ENCODE measurements around the gene BICC1.

BICC1 gene

DNA sequence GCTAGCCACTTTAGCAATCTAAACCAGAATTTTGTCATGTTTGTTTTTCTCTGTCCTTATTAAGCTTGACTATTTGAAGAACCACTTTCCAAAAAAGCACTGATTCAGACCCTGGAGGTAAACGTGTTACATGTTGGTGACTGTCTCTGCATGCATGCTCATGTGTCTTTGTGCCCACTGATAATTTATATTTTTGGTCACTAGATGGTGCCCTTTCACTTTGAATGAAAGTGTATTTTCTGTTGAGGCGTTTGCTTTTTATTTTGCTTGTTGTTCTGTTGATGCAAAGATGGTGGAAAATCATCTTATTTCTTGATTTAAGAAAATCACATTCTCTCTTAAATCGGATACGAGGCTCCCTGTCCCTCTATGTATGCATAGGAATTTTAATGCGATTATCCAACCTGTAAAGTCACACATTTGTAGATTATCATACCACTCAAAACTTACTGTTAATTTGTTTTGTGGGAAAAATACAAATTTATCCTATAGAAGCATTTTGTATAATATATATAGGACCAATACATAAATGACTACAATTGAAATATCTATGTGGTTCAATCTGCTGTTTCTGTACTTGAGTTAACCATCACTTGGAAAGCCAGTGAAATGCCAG is 269.3 kb downstream of the BICC1 start:
- in situ Hi-C loops (cut with MboI; ENCODE audit: low pct_unique_long_range_greater_than_20kb, low sequenced_read_pairs) = no loop called here
- DNase-seq = peak; percentile 64

DNA sequence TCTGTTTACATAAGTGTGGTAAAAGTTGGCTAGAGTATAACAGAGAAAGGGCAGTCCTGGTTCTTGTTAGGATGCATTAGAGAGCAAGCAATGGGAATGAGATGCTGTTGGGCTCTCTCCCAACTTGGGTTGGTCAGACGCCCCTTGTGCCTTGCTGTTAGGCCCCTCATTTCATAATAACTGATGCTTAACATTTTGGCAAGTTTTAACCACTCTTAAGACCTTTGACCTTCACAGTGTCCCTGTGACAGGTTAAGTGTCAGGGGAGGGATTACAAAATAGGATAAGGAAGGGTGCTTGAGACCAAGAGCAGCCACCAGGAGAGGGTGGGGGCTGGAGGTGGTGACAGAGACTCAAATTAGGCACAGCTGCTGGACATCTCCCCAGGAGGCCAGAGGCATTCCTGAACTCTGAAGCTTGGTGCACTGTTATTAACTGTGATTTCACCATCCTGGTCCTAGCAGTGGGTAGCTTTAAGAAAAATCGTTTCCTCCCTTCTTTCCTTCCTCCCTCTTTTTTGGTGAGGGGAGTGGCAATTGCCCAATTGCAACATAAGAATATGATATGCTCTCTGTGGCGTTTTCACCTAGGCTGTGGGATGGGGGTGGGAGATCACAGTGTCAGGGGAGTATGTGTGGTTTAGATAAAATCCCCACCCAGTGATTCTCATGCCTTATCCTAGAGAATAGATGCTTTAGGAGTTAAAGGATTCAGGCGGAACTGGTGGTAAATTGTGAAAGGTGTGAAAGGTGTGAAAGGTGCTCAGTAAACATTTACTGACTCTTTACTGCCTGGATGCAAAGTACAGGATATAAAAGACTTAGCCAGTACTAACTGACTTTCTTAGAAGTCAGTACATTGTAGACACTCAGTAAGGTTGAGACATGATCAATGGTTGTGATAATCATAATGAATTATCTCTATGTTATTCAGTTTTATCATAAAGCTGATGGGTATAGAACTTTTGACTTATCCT is 270.5 kb downstream of the BICC1 start:
- in situ Hi-C loops (cut with MboI; ENCODE audit: low pct_unique_long_range_greater_than_20kb, low sequenced_read_pairs) = no loop called here
- DNase-seq = no peak

DNA sequence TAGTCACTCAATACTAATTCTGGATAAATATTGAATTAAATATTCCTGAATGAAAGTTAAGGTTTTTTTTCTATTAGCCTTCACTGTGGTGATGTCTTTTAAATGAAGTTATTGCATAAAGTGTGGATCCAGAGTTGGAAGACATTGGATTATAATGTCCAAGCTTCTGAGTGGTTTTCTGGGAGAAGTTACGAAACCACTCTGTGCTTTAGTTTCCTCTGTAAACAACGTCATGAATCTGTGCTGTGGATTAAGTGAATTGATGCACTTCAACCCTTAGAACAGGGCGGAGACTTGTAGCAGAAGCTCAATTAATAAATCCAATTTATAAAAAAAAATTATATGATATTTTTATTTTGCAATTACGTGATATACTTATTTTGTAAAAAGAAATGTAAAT is 271.7 kb downstream of the BICC1 start:
- DNase-seq = no peak
- in situ Hi-C loops (cut with MboI; ENCODE audit: low pct_unique_long_range_greater_than_20kb, low sequenced_read_pairs) = no loop called here

- in situ Hi-C loops (cut with MboI; ENCODE audit: low pct_unique_long_range_greater_than_20kb, low sequenced_read_pairs) = no loop called here
- DNase-seq = no peak
Observed at GRCh38 chr10:58785354-58785753, 272.7 kb downstream of the BICC1 start.

DNA sequence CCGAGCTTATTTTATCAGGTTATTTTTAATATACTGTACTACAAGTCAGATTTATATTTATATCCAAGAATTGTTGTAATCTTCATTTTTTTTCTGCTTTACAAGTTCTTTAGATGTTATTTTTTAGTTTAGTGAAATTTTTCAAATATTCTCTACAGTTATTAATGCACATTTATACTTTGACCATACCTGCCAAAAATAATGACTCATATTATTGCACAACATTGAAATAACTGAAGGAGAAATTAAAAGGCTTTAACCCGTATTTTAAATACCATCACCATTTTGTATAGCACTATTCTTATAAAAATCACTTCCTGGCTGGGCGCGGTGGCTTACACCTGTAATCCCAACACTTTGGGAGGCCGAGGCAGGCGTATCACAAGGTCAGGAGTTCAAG is 278.5 kb downstream of the BICC1 start:
- in situ Hi-C loops (cut with MboI; ENCODE audit: low pct_unique_long_range_greater_than_20kb, low sequenced_read_pairs) = no loop called here
- DNase-seq = no peak

DNA sequence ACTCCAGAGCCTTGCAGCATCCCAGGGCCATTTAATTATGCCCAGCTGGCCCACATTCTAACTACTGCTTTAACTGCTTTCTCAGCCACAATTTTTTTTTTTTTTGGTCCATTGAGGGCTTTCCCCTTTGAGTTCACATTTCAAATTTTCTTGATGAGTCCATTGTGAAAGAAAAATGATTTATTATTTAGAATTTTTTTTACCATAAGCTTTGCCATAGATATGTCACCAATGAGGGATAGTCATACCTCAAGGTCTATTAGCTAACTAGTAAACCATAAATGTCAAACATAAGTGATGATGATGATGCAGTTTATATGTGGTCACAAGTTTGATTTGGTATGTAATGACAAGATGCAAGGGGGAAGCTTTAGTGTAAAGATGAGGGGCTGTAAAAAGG is 282.9 kb downstream of the BICC1 start:
- in situ Hi-C loops (cut with MboI; ENCODE audit: low pct_unique_long_range_greater_than_20kb, low sequenced_read_pairs) = no loop called here
- DNase-seq = no peak

DNA sequence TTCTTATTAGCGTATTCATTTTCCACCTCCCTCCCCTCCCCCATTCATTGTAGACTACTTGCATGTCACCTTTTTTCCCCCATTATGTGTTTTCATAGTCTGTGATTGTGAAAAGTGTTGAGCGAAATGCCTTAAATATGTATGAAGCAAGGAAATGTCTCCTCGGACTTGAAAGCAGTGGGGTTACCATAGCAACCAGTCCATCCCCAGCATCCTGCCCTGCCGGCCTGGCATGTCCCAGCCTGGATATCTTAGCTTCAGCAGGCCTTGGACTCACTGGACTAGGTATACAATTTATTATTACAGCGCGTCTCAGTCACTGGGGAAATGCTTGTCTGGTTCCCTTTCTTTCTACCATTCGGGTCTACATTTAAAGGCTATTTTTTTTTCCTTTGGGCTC is 283.6 kb downstream of the BICC1 start:
- DNase-seq = no peak
- in situ Hi-C loops (cut with MboI; ENCODE audit: low pct_unique_long_range_greater_than_20kb, low sequenced_read_pairs) = no loop called here

DNA sequence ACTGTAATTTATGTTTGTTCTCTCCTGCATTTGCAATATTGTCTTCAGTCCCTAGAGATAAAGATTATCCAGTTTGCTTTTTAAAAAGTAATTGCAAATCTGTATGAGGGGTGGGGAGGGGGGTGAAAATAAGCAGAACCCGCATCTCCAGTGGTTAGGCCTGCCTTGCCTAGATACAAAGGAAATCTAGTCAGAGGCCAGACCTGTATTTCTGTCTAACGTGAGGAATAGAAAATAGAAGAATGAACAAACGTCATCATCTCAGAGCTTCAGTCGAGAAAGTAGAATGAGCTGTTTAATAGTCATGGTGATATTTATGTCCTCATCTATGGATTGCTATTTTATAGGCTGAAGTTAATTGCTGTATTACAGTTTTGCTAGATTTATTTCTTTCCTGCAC is 284.2 kb downstream of the BICC1 start:
- DNase-seq = no peak
- in situ Hi-C loops (cut with MboI; ENCODE audit: low pct_unique_long_range_greater_than_20kb, low sequenced_read_pairs) = no loop called here

DNA sequence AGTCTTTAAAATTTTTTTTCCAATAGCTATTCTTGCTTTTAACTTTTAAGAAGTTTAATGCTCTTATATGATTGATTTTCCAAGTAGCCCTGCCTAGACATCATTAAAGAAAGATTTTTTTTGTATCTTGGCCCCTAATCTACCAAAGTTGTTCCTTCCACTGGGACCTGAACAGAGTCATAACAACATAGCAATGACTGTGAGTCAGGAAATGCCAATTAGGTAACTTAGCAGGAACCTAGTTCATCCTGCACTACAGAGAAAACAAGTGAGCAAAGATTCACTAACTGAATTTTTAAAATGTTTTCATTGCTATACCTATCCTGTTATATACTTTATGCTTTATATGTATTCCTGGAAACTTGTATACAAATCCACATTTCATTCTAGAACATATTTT is 284.7 kb downstream of the BICC1 start:
- DNase-seq = no peak
- in situ Hi-C loops (cut with MboI; ENCODE audit: low pct_unique_long_range_greater_than_20kb, low sequenced_read_pairs) = no loop called here

- in situ Hi-C loops (cut with MboI; ENCODE audit: low pct_unique_long_range_greater_than_20kb, low sequenced_read_pairs) = no loop called here
- DNase-seq = no peak
Observed at GRCh38 chr10:58802047-58802446, 289.4 kb downstream of the BICC1 start.

- in situ Hi-C loops (cut with MboI; ENCODE audit: low pct_unique_long_range_greater_than_20kb, low sequenced_read_pairs) = no loop called here
- DNase-seq = no peak
Observed at GRCh38 chr10:58806323-58806722, 293.7 kb downstream of the BICC1 start.

GRCh38 chr10:58806970-58807628 is 294.4 kb downstream of the BICC1 start:
- DNase-seq = no peak
- in situ Hi-C loops (cut with MboI; ENCODE audit: low pct_unique_long_range_greater_than_20kb, low sequenced_read_pairs) = no loop called here

DNA sequence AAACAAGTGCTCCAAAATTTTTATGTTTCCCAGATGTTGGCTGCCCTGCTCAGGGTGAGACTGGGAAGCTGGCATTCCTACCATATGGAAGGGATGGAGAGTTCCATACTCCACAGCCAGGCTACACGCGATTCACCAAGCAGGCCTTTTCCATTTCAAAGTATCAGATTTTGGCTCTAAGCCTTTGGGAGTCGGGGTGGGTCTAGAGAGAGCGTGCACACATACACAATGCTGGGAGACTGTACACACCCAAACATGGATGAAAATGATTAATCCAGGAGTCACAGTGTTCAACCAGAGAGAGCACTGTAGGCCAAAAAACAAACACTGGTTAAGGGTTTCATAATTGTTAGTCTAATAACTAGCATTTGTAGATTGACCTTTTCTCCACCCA is 295.0 kb downstream of the BICC1 start:
- in situ Hi-C loops (cut with MboI; ENCODE audit: low pct_unique_long_range_greater_than_20kb, low sequenced_read_pairs) = no loop called here
- DNase-seq = no peak

- in situ Hi-C loops (cut with MboI; ENCODE audit: low pct_unique_long_range_greater_than_20kb, low sequenced_read_pairs) = no loop called here
- no peak for DNase-seq
Observed at GRCh38 chr10:58810751-58811150, 298.1 kb downstream of the BICC1 start.

DNA sequence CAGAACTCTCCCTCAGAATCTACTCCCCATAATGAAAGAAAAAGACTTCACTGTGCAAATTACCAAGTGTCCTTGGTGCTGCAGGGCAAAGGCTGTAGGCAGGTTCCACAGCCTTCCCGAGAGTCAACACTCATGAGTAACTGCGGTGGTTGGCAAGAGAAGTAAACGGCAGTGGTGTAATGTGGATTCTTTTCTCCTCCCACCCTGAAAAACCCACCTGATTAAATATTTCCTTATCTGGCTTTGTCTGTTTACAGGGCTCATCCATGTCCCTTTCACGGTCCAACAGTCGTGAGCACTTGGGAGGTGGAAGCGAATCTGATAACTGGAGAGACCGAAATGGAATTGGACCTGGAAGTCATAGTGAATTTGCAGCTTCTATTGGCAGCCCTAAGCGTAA is 300.9 kb downstream of the BICC1 start:
- in situ Hi-C loops (cut with MboI; ENCODE audit: low pct_unique_long_range_greater_than_20kb, low sequenced_read_pairs) = no loop called here
- DNase-seq = no peak

- in situ Hi-C loops (cut with MboI; ENCODE audit: low pct_unique_long_range_greater_than_20kb, low sequenced_read_pairs) = no loop called here
- no peak for DNase-seq
Observed at GRCh38 chr10:58817201-58817846, 304.7 kb downstream of the BICC1 start.

- in situ Hi-C loops (cut with MboI; ENCODE audit: low pct_unique_long_range_greater_than_20kb, low sequenced_read_pairs) = no loop called here
Observed at GRCh38 chr10:58818900-58819299, 306.2 kb downstream of the BICC1 start.

DNA sequence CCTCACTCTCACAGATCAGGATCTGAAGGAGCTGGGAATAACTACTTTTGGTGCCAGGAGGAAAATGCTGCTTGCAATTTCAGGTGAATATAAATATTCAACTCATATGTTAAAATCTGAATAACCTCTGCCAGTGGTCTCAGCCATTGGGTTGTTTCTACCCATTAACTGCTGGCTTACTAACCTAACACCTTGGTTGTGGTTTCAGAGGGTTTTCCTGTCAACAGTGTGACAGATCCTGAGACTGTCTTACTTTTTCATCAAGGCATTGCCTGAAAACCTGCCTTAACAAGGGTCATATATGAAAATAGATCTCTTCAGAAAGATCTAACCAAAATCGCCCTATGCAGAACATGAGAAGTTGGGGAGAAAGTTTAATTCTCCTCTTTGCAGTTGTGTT is 307.7 kb downstream of the BICC1 start:
- no peak for DNase-seq
- in situ Hi-C loops (cut with MboI; ENCODE audit: low pct_unique_long_range_greater_than_20kb, low sequenced_read_pairs) = no loop called here

More at GRCh38 chr10:58818900-58819299, 306.2 kb downstream of the BICC1 start:
- DNase-seq = no peak

DNA sequence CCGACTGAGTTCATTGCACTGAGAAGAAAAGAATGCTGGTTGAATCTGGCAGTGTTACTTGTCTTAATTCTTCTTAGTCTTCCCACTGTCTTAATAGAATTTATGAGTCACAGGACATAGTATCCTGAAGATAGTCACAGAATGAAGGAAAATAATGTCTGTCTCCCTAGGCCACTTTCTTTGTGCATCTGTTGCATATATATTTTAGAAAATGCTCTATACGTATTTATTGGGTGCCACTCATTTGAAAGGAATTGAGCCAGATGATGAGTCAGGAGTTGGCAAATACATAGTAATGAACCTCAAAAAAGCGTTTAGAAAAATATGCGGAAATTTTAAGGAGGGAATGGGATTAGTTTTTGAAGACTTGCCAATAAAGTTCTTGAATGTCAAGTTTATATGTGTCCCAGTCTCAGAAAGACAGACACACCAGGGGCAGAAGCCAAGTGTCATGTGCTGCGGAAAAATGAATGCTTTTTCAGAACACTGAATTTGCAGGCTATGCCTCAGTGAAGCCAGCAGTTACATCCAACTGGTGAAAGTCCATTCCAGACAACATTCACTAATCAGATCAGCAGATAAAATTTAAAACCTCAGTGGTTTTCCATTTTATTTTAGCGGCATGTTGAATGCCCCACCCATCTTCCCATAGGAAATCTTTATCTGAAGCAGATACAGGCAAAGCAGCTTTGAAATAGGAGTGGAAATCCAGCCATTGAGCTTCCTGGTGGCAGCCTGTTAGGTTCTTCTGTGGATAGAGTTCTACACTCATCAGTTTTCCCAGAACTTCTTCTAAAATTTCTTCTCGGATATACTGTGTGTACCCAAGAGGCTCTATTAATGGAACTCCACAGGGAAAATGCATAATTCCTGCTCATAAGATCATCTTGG is 308.4 kb downstream of the BICC1 start:
- in situ Hi-C loops (cut with MboI; ENCODE audit: low pct_unique_long_range_greater_than_20kb, low sequenced_read_pairs) = no loop called here
- no peak for DNase-seq
